HUES64 (cell line): ENCODE data around the gene DTD1.

ENCODE experiments used
- H3K27ac ChIP-seq: 2 replicates; pipeline ENCODE4 v1.7.0; 2013; ENCODE audit warnings: low read depth, low read length, inconsistent platforms
- H3K27me3 ChIP-seq: 2 replicates; pipeline ENCODE4 v1.6.1; 2013; ENCODE audit warnings: mild to moderate bottlenecking, low read length; ENCODE audit not compliant: insufficient read depth
- H3K36me3 ChIP-seq: 2 replicates; pipeline ENCODE4 v1.6.1; 2013; ENCODE audit warnings: mild to moderate bottlenecking, low read length; ENCODE audit not compliant: insufficient read depth
- H3K4me1 ChIP-seq: 2 replicates; pipeline ENCODE4 v1.6.1; 2013; ENCODE audit warnings: mild to moderate bottlenecking, low read length, moderate library complexity; ENCODE audit not compliant: insufficient read depth
- H3K4me3 ChIP-seq: 2 replicates; pipeline ENCODE4 v1.5.1; 2013; ENCODE audit warnings: mild to moderate bottlenecking, low read length, moderate library complexity
- H3K9ac ChIP-seq: 2 replicates; pipeline ENCODE4 v1.6.1; 2013; ENCODE audit warnings: mild to moderate bottlenecking, low read depth, low read length
- H3K9me3 ChIP-seq: 2 replicates; pipeline ENCODE4 v1.6.1; 2013; ENCODE audit warnings: low read depth, low read length; ENCODE audit not compliant: insufficient read depth
- WGBS: fragments of 150-250, 120-280 bp; methylation state at CpG from one replicate; pipeline ENCODE4 v1.1.7; 2013; ENCODE audit warnings: missing lambda C conversion rate; 5-methylcytosine and 5-hydroxymethylcytosine counted together

Gene DTD1

DNA sequence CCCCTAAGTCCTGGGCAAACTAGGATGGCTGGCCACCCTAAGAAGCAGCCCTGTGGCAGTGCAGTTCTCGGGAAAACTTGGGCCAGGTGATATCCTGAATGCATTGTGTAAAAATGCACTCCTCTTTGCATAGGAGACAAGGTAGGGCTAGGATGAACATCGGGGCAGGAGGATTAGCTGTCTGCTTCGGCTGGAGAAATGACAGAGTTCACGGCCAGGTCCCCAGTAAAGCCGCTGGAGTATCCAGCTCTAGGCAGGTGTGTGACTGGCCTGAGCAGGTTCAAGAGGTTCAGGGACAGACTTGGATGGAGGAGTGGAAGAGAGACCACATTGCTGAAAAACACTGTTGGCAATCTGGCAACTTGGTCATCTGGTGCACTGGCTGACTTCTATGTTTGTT is 26.4 kb downstream of the DTD1 start:
- 90% methylated on average over 5 of the region's 5 CpGs for WGBS
- H3K27ac ChIP-seq: no peak overlapping the region
- 0 out of 2 replicates have a peak, but pooled peaks cover 2% of the 10 kb centered on the region for H3K36me3 ChIP-seq

DNA sequence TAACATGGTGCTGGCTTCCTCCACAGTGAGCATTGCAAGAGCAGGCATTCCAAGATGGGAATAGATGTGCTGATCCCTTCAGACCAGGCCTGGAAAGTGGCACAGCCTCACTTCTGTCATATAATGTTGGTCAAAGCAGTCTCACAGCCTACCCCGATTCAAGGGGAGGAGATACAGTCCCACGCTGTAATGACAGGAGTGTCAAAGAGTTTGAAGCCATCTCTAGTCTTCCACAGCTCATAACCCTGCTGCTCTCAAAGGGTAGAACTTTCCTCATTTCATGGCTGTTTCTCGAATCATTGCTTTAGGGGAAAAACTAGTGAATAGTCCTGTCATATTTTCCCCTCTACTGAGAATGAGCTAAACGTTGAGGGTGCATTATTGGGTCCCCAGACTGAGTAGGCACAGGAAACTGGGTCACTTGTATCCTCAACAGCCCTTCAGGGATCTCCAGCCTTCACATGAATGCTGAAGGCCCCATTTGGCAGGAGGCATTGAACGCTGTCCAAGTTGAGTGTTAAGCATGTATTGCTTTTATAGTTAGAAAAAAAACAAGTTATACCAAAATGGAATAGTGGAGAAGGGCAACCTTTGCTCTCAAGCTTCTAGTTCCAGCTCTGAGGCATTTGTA is 27.3 kb downstream of the DTD1 start:
- H3K27ac ChIP-seq: no peak overlapping the region
- no peaks in the 10 kb centered on the region for H3K4me1 ChIP-seq
- H3K4me3 ChIP-seq: no peak overlapping the region
- no peak overlapping the region for H3K9ac ChIP-seq
- H3K9me3 ChIP-seq: no peaks in the 10 kb centered on the region
- H3K36me3 ChIP-seq: 0 out of 2 replicates have a peak, but pooled peaks cover 2% of the 10 kb centered on the region
- no peaks in the 10 kb centered on the region for H3K27me3 ChIP-seq
- 69% methylated on average over 5 of the region's 5 CpGs for WGBS

More for the DNA sequence above, 26.4 kb downstream of the DTD1 start:
- Histone ChIP-seq H3K9me3 (no peaks in the 10 kb centered on the region), H3K4me1 (no peaks in the 10 kb centered on the region), H3K27me3 (no peaks in the 10 kb centered on the region), H3K9ac (no peak overlapping the region), H3K4me3 (no peak overlapping the region)

DNA sequence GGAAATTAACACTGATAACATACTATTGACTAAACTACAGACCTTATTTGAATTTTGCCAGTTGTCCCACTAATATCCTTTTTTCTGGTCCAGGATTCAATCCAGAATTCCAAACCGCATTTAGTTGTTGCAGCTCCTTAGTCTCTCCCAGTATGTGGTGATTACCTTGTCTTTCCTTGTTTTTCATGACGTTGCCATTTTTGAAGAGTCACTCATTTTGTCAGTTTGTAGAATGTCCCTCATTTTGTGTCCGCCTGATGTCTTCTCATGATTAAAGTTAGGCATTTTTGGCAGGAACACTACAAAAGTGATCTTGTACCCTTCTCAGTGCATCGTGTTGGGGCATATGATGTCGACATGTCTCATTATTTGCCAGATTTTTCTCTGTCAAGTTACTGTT is 33.1 kb downstream of the DTD1 start:
- no peaks in the 10 kb centered on the region for H3K4me1 ChIP-seq
- H3K36me3 ChIP-seq: no peaks in the 10 kb centered on the region
- no peaks in the 10 kb centered on the region for H3K9me3 ChIP-seq
- no peak overlapping the region for H3K27ac ChIP-seq
- H3K27me3 ChIP-seq: no peaks in the 10 kb centered on the region
- H3K4me3 ChIP-seq: no peak overlapping the region
- 95% methylated on average over 5 of the region's 5 CpGs for WGBS
- H3K9ac ChIP-seq: no peak overlapping the region

DNA sequence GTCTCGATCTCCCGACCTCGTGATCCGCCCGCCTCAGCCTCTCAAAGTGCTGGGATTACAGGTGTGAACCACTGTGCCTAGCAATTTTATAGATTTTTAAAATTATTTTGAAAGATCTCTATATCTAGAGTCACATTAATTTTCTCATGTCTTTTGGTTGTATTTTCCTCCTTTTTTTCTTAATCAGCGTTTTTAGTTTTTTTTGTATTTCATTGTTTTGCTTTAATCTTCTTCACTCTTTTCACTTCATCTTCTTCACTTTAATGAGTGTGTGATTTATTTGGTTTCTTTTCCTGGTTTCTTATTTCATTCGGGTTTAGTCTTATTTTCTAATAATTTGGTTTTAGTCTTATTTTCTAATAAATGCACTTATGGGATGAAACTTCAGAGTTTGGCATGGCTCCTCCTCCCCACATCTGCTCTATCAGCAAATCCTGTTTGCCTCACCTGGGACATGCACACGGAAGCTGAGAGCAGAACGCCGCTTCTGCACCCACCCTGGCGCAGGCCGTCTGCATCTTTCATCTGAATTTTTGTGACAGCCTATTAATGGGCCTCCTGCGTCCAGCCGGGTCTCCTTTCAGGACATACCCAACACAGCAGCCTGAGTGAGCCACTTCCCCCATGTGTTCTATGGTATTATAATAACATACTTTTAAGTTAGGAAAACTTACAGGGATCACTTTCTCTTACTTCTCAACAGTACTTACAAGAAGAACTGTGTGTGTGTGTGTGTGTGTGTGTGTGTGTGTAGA is 35.5 kb downstream of the DTD1 start:
- Histone ChIP-seq H3K36me3 (no peaks in the 10 kb centered on the region), H3K27ac (no peak overlapping the region), H3K9me3 (no peaks in the 10 kb centered on the region), H3K9ac (no peak overlapping the region), H3K27me3 (no peaks in the 10 kb centered on the region), H3K4me3 (no peak overlapping the region), H3K4me1 (no peaks in the 10 kb centered on the region)
- WGBS: 86% methylated on average over 8 of the region's 14 CpGs

DNA sequence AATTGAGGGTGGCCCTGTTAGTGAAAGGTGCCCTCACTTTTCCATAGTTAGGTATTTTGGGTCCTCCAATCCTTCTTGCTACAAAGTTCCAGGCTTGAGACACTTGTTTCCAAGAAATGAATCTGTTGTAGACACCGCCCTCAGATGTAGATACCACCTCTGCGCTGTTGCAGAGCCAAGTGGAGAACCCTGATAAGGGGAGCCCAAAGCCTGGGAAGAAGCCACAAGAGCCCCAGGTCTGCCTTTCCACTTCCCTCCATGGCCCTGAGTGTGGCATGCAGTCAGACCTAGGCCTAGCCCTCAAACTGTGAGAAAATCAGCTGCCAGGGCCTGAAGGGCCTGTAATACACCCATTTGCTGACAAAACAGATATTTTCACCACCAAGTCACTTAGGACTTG is 37.1 kb downstream of the DTD1 start:
- Histone ChIP-seq H3K36me3 (no peaks in the 10 kb centered on the region), H3K4me1 (no peaks in the 10 kb centered on the region), H3K27me3 (no peaks in the 10 kb centered on the region), H3K4me3 (no peak overlapping the region), H3K27ac (no peak overlapping the region), H3K9me3 (no peaks in the 10 kb centered on the region), H3K9ac (no peak overlapping the region)
- WGBS: 52% methylated on average over 2 of the region's 2 CpGs

DNA sequence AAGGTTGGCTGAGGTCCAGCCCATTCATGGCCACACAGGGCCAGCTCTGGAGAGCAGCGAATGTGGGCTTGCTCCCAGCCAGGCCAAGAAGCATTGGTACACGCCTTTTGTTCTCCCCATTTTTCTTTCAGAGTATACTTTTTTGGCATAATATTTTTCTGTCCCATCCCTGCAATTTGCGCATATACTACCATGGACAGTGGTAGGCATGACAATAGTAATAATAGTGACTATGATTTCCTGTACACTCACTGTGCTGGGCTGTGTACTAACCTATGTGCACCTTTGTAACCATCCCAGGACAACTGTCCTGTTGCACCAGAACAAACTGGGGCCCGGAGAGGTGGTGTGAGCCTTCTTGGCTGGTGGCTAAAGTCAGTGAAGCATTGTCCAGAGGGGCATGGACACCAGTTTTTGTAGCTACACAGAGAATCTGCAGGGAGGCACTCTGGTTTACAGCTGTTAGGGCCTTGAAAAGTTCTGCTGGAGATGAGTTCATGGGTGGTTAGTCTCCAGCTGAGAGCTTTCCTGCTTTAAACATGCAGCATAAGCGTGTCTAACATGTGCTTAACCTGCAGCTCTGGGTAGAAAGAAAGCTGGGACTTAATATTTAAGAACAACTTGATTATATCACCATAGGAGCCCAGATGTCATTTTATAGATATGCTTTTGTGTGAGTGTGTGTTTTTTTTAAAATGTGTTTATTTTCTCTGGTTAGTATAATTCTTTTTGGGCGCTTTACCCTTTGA is 38.2 kb downstream of the DTD1 start:
- WGBS: 78% methylated on average over 6 of the region's 6 CpGs
- no peak overlapping the region for H3K9ac ChIP-seq
- no peak overlapping the region for H3K4me3 ChIP-seq
- no peaks in the 10 kb centered on the region for H3K4me1 ChIP-seq
- no peak overlapping the region for H3K27ac ChIP-seq
- no peaks in the 10 kb centered on the region for H3K9me3 ChIP-seq
- no peaks in the 10 kb centered on the region for H3K27me3 ChIP-seq
- H3K36me3 ChIP-seq: no peaks in the 10 kb centered on the region

DNA sequence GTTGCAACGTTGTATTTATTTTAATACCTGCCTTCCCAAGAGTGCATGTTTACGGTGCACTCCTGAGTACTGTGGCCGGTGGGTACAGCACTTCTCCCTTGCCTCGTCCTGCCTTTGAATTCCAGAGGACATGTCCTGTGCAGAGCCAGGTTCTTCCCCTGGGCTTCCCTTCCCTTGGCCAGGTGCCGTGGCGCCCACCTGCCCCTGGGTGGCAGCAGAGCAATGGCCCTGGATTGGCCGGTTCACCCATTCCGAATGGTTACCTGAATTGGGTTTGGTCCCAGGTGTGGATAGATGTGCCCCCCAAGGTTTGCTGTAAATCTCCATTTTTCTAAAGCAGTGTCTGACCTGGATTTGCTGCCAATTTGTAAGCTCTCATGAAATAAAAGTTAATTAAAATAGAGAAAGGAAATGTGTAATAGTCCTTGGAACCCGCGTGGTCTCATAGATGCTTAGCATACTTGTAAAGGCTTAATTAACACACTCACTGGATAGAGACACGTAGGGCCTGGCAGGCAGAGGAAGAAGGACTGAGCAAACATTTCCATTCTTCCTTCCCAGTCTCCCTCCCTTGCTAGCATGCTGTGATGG is 40.6 kb downstream of the DTD1 start:
- H3K27ac ChIP-seq: no peak overlapping the region
- no peaks in the 10 kb centered on the region for H3K27me3 ChIP-seq
- H3K9me3 ChIP-seq: no peaks in the 10 kb centered on the region
- H3K36me3 ChIP-seq: no peaks in the 10 kb centered on the region
- 77% methylated on average over 11 of the region's 11 CpGs for WGBS
- H3K4me1 ChIP-seq: no peaks in the 10 kb centered on the region; the same call in 1 of the 2 replicates
- H3K4me3 ChIP-seq: no peak overlapping the region
- no peak overlapping the region for H3K9ac ChIP-seq

DNA sequence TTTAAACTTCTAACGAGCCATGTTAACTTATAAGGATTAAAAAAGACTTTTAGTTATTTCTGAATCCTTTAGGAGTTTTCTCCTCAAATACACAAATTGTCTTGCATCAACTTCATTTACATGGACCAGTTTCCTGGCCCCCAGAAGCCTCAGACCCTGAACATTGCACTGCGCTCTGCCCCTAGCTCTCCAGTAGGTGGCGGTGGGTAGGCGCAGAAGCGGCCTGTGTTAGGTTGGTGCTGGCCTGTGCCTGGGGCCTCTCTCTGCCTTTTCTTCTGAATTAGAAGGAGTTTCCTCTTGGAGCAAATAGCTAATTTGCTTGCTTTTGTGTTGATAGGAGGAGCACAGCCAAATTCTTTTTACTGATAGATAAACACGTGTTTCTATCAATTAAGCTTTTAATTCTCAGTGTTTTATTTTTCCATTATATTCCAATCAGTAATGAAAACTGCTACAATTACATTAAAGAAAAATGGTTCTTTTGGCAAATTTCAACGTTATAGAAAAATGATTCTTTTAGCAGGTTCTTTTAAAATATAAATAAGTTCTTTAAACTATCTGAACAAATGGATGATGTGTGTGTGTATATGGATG is 44.4 kb downstream of the DTD1 start:
- H3K9me3 ChIP-seq: no peaks in the 10 kb centered on the region
- 1% methylated on average over 4 of the region's 7 CpGs for WGBS
- no peak overlapping the region for H3K9ac ChIP-seq
- H3K4me3 ChIP-seq: no peak overlapping the region
- no peak overlapping the region for H3K27ac ChIP-seq
- no peaks in the 10 kb centered on the region for H3K36me3 ChIP-seq
- H3K4me1 ChIP-seq: no peaks in the 10 kb centered on the region; the same call in 1 of the 2 replicates
- H3K27me3 ChIP-seq: no peaks in the 10 kb centered on the region

DNA sequence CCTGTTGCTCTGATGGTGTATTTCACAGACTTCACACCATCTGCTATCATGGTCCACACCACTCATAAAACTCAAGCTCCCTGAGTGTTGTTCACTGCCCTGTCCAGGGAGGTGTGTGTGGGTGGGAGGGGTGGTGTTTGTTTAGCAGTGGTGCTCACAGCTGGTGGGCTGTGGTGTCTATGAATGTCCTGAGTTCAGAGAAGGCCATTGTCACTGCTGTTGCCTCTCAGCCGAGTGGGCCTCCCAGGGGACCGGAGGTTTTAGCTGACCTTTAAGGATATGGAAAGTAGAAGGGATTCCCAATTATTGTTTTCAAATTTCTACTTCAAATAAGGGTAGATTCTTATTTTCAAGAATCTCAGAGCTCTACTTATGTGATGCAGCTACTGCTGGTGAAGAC is 45.6 kb downstream of the DTD1 start:
- H3K36me3 ChIP-seq: no peaks in the 10 kb centered on the region
- H3K27me3 ChIP-seq: no peaks in the 10 kb centered on the region
- no peak overlapping the region for H3K9ac ChIP-seq
- H3K4me3 ChIP-seq: no peak overlapping the region
- no peak overlapping the region for H3K27ac ChIP-seq
- no peaks in the 10 kb centered on the region for H3K9me3 ChIP-seq
- no peaks in the 10 kb centered on the region; the same call in 1 of the 2 replicates for H3K4me1 ChIP-seq
- WGBS: 56% methylated on average over 1 of the region's 2 CpGs

DNA sequence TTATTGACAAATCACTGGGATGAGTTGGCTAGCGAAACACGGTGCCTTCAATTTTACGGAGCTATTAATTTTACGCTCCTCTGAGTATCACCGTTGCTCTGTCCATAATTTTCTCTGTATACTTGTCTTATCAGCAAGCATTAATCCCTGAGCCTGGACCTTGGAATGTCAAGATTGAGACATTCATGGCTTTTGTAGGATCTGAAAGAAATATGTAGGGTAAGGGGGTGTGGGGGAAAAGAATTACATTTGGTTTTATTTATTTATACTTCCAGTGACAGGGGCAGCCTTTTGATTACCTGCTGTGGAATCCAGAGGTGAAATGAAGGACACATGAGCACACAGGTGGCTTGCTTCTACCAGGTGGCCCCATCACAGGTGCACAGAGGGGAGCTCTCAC is 46.6 kb downstream of the DTD1 start:
- no peaks in the 10 kb centered on the region for H3K9me3 ChIP-seq
- H3K36me3 ChIP-seq: no peaks in the 10 kb centered on the region
- no peak overlapping the region for H3K27ac ChIP-seq
- no peaks in the 10 kb centered on the region for H3K27me3 ChIP-seq
- no peak overlapping the region for H3K4me3 ChIP-seq
- no peak overlapping the region for H3K9ac ChIP-seq
- no peaks in the 10 kb centered on the region; the same call in 1 of the 2 replicates for H3K4me1 ChIP-seq
- 98% methylated on average over 5 of the region's 5 CpGs for WGBS
